ENCODE results near the gene GMPPB. TPM values are rescaled to one million over a fixed set of nuclear protein-coding genes. Genes with fewer than 3 reads are reported as not detected.

GMPPB gene
- total RNA-seq, 4 donors from 2014 or later = 28.5 to 85.6 (median 57.7) TPM

DNA sequence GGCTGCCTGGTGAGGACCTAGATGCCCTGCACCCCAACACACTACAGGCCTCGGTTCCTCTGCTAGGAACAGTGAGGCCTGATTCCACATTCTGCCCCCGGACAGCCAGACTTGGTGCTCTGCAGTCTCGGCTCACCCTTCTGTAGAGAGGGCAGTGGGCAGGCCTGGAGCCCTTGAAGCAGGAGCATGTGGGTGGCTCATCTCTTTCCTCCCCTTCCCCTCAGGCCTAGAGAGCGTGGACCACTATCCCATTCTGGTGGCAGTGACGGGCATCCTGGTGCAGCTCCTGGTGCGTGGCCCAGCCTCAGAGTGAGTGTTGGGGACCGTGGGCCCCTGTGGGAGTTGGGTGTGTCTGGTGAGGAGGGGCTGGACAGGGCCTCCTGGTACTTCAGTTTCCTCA is 7.6 kb downstream of the GMPPB start:
- DNase-seq = no peak

DNA sequence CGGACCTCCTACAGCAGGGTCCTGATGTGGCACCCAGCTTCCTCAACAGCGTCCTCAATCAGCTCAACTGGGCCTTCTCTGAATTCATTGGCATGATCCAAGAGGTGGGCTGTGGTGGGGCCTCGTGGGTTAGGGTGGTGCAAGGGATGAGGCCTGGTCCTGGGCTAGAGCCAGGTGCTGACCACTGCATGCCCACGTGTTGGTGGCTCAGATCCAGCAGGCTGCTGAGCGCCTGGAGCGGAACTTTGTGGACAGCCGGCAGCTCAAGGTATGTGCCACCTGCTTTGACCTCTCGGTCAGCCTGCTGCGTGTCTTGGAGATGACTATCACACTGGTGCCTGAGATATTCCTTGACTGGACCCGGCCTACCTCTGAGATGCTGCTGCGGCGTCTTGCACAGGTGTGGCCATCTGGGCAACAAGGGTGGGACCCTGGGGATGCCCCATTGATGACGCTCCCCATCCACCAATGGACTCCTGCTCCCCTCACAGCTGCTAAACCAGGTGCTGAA is 8.1 kb downstream of the GMPPB start:
- H3K36me3 ChIP-seq = peaks cover 0 to 7% of the 10 kb centered on the region in 2 donors
- H3K9me3 ChIP-seq = no peaks in the 10 kb centered on the region
- peaks cover 10 to 16% of the 10 kb centered on the region in 2 donors for H3K4me1 ChIP-seq
- no peaks in the 10 kb centered on the region for H3K27me3 ChIP-seq
- no peak overlapping the region for H3K27ac ChIP-seq
- no peak for DNase-seq
- WGBS, 2 donors = 89 to 100% methylated on average over 2 to 5 of the region's 13 CpGs
- no peak overlapping the region for H3K4me3 ChIP-seq (replicated peaks in 1 of 3)
- TF ChIP-seq, protein P1, sequence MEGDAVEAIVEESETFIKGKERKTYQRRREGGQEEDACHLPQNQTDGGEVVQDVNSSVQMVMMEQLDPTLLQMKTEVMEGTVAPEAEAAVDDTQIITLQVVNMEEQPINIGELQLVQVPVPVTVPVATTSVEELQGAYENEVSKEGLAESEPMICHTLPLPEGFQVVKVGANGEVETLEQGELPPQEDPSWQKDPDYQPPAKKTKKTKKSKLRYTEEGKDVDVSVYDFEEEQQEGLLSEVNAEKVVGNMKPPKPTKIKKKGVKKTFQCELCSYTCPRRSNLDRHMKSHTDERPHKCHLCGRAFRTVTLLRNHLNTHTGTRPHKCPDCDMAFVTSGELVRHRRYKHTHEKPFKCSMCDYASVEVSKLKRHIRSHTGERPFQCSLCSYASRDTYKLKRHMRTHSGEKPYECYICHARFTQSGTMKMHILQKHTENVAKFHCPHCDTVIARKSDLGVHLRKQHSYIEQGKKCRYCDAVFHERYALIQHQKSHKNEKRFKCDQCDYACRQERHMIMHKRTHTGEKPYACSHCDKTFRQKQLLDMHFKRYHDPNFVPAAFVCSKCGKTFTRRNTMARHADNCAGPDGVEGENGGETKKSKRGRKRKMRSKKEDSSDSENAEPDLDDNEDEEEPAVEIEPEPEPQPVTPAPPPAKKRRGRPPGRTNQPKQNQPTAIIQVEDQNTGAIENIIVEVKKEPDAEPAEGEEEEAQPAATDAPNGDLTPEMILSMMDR (IDR thresholded peaks at IDR 0.05) = no peak
- no peak for TF ChIP-seq POLR2A (IDR thresholded peaks at IDR 0.05)
- intact Hi-C loops (cut with DNase I) = no loop called here

More for the DNA sequence above, 7.6 kb downstream of the GMPPB start:
- peaks cover 10 to 16% of the 10 kb centered on the region in 2 donors for H3K4me1 ChIP-seq
- no peak overlapping the region for H3K27ac ChIP-seq
- 100% methylated on average over 3 to 7 of the region's 7 CpGs for WGBS, 2 donors
- H3K27me3 ChIP-seq = no peaks in the 10 kb centered on the region
- no peak overlapping the region for H3K4me3 ChIP-seq (replicated peaks in 1 of 3)
- no peak for TF ChIP-seq POLR2A (IDR thresholded peaks at IDR 0.05)
- TF ChIP-seq, protein P1 (IDR thresholded peaks at IDR 0.05) = no peak
- peaks cover under 1 to 7% of the 10 kb centered on the region in 2 donors for H3K36me3 ChIP-seq
- intact Hi-C loops (cut with DNase I) = no loop called here
- H3K9me3 ChIP-seq = no peaks in the 10 kb centered on the region

DNA sequence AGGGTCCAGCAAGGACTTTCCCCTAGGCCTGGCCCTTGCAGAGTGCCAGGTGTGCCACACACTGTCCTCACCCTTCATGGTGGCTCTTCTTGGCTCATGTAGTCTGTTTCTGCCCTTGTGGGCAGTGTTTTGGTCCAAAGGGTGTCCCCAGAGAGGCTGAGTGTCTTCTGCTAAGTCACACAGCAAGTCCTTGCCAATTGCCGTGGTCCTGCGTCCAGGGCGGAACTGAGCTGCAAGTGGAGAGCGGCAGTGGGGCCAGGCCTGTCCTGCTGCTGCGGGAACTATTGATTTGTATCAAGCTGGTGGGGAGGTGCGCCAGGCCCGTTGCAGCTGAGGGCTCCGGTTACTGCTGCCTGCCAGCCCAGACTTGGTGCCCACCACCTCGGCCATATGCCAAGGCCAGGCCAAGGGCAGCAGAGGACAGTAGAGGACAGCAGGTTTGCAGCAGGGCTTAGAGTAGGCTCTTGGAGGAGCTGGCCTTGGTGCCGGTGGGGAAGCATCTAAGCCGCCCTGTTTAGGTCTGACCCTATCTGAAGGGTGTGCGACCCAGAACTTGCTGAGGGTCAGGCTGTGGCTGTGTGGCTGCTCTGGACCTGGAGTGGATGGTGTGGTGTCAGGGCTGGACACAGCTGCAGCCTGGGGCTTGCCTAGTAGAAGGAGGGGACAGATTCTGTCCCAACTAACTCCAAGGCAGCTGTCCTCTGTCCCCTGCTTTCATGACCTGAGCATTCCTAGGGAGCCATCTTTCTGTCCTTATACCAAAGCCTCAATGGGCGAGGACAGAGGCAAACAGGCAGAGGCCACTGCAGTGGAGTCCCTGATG is 8.8 kb downstream of the GMPPB start:
- DNase-seq = no peak
- Histone ChIP-seq H3K4me1 (peaks cover 10 to 14% of the 10 kb centered on the region in 2 donors), H3K36me3 (peaks cover 0 to 7% of the 10 kb centered on the region in 2 donors), H3K27me3 (no peaks in the 10 kb centered on the region), H3K4me3 (replicated peaks in 1 of 3) (no peak overlapping the region), H3K27ac (no peak overlapping the region), H3K9me3 (no peaks in the 10 kb centered on the region)
- intact Hi-C loops (cut with DNase I) = no loop called here
- WGBS, 2 donors = 100% methylated on average over 5 to 8 of the region's 13 CpGs
- TF ChIP-seq, protein P1 (IDR thresholded peaks at IDR 0.05) = no peak

DNA sequence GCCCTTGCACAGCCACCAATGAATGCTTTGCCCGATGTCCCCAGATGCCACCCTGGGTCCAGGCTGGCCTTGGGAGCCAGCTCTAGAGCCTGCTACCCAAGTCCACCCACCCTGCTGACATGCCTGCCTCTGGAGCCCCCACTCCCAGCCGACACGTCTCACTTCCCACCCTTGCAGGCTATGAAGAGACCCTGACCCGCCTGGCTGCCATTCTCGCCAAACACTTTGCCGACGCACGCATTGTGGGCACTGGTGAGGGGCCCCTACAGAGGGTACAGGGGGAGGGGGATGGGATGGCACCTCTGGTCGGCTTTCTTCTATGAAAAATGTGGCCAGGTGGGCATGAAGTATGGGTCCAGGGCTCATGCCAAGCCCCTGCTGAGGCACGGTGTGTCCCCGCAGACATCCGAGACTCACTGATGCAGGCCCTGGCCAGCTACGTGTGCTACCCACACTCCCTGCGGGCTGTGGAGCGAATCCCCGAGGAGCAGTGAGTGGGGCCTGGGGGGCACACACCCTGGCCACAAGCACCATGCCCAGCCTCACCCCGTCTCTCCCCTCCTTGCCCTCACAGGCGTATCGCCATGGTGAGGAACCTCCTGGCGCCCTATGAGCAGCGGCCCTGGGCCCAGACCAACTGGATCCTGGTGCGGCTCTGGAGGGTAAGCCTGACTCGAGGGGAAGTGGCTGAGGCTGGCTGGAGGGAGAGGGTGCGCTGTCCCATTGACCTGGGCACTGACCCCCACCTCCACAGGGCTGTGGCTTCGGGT is 10.2 kb downstream of the GMPPB start:
- Histone ChIP-seq H3K36me3 (peaks cover 0 to 7% of the 10 kb centered on the region in 2 donors), H3K4me1 (peaks cover 2 to 3% of the 10 kb centered on the region in 2 donors), H3K4me3 (replicated peaks in 1 of 3) (no peak overlapping the region), H3K27ac (no peak overlapping the region), H3K9me3 (no peaks in the 10 kb centered on the region), H3K27me3 (no peaks in the 10 kb centered on the region)
- 91 to 96% methylated on average over 17 to 24 of the region's 25 CpGs for WGBS, 2 donors
- DNase-seq = no peak
- intact Hi-C loops (cut with DNase I) = no loop called here
- TF ChIP-seq, protein P1 (IDR thresholded peaks at IDR 0.05) = no peak
- TF ChIP-seq POLR2A (IDR thresholded peaks at IDR 0.05) = no peak

All from thyroid gland (tissue), 4 donors.